Measurements from ENCODE around the gene LGALS12.

The LGALS12 gene

DNA sequence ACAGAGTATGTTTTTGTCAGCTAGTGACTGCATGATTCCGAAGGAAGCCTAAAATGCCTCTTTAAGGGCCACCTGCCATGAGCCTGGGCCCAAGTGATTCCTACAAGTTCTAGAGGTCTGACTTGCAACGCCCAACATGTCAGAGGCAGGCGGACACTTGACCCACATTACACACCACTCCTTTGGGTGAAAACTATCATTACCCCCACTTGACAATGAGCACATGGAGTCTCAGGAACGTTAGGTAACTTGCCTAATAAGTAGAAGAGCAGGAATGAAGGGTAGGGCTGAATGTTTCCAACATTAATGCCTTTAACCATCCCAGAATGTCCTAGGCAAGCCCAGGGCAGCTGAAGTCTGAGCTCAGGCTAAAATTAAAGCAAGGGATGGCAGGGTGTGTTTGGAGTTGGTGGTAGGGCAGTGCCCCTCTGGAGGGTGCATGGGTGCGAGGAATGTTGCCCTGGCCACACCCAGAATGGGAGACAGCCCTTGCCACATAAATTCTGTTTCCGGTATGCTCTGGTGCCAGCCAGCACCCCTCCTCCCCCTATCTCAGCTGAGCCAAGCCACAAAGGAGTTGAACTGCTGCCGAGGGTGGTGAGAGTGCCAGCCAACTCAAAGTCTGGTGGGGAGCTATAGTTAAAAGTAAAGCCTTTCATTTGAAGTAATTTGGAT, 54.8 kb downstream of the LGALS12 start:
- no peak for DNase-seq (ENCODE audit: low spot score)

DNA sequence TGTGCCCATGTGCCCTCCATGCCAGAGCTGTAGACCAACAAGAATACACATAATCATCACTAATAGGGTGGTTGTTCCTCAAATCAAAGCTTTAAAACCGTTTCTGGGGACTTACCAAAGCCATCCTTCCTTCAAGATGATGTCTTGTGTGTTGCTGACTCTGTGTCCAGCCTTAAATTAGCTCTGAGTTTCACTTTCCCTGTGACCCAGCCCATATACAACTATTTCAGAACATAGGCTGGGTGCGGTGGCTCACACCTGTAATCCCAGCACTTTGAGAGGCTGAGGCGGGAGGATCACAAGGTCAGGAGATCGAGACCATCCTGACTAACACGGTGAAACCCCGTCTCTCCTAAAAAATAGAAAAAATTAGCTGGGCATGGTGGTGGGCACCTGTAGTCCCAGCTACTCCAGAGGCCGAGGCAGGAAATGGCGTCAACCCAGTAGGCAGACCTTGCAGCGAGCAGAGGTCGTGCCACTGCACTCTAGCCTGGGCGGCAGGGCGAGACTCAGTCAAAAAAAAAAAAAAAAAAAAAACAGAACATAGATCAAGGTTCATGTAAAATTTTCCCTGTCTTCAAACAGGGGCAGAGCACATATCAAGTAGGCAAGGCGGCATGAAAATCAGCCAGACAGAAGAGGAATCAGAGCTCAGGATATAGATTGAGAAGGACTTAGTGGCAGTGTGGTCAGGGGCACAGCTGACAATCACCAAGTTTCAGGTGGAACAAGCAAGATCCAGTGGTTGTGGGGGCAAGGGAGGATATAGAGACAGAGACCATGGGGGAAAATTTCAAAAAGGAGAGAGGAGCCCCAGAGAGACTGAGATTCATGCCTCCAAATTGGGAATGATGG, 57.5 kb downstream of the LGALS12 start, which contains the start of gene PLAAT2:
Gene PLAAT2 (minus strand): TSS at position 179 of the 855 bp plus-strand sequence. CDS start 55 bp downstream, at position 124.
- no peak for DNase-seq (ENCODE audit: low spot score)

DNA sequence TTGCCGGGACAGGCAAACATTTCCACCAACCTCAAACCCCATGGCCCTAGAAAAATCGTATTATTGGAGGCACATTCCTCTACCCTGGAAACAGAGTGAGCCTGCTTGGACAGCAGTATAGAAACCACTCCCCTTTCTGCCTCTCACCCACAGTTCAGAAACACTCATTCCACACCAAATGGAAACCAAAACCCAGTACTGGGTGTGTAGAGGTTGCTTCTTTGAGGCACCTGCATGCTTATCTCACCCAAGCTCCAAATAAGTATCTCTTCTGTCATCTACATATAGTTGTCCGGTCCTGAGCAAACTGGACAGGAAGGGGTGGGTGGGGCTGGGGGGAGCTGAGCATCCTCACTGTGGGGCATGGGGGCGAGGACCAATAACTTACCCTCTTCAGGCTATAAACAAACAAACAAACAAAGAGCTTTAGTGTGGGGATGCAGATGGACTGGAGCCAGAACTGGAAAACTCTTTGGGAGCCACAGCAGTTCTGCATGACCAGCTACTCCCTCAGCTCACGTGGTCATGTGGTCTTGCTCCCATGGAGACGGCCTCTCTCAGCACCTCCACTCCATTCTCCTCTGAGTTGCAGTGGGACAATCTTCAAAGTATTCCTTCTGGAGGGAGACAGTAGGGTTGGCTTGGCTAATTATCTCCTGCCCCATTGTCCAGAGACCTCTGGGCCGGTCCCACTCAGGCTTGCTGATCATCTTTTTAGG, 58.3 kb downstream of the LGALS12 start:
- DNase-seq (ENCODE audit: low spot score): no peak

DNA sequence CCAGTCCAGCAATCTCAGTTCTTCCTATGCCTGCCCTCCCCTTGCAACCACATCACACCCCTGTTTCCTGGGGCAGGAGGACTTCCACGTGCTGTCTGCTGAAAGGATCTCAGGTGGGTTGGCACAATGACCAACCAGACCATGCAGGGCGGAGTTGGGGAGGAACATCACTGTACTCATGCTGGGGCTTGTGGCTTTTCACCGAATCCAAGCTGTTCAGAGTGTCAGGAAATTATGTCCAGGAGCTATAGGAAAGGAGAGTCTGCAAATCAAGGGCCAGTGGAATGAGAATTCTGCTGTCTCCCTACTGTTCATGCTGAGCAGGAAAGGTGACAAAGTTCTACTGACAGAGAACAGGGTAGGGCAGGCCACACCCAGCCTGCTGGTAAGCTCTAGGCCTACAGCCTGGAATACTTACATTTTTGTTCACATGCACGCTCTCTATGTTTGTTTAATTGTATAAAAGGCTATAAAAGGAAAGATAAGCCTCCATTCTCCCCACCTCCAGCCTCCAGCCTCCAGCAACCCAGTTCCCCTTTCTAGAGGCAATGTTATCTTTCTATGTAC, 59.0 kb downstream of the LGALS12 start:
- DNase-seq (ENCODE audit: low spot score): no peak
